Measurements from ENCODE around the gene SDR39U1. TPM values are rescaled to one million over a fixed set of nuclear protein-coding genes. Genes with fewer than 3 reads are reported as not detected.

Gene SDR39U1
- total and polyA plus RNA-seq, 2 donors from 2014 or later = 62.3 to 97.8 TPM

- H3K27me3 ChIP-seq (ENCODE audit: control insufficient read depth, insufficient read depth, low read length) = no peaks in the 10 kb centered on the region
- FAIRE-seq (no peak), DNase-seq (peak in 1 of 5 donors; percentile 32)
- peaks cover 3 to 10% (median 5%) of the 10 kb centered on the region in 3 donors for H3K4me1 ChIP-seq (ENCODE audit: control insufficient read depth in 2 of 3, insufficient read depth in 2 of 3, low read depth in 1 of 3, low read length in 3 of 3)
- intact Hi-C loops (cut with DNase I) = no loop called here
- TF ChIP-seq CTCF (IDR thresholded peaks at IDR 0.05; ENCODE audit: borderline replicate concordance, extremely low read depth, insufficient read depth) = no peak
- H3K9ac ChIP-seq (ENCODE audit: low read length in 3 of 3) = peak overlapping the region; percentile 38 to 96 (median 64)
- peak overlapping the region; percentile 85 to 95 (median 91) for H3K4me3 ChIP-seq (ENCODE audit: low read length in 3 of 3)
- peak overlapping the region in 1 of 2 donors; percentile 99 for H3K27ac ChIP-seq (ENCODE audit: low read depth in 2 of 2, low read length in 2 of 2)
- no peaks in the 10 kb centered on the region for H3K9me3 ChIP-seq (ENCODE audit: control insufficient read depth in 2 of 3, insufficient read depth in 1 of 3, low read length in 3 of 3)
- peaks cover 2 to 26% (median 19%) of the 10 kb centered on the region in 3 donors for H3K36me3 ChIP-seq (ENCODE audit: control insufficient read depth in 2 of 3, insufficient read depth in 3 of 3, low read length in 3 of 3)
Measured at GRCh38 chr14:24443053-24443665, 583 bp upstream of the SDR39U1 start.

GRCh38 chr14:24441904-24442239 lies 704 bp downstream of the SDR39U1 start:
- intact Hi-C loops (cut with DNase I) = no loop called here
- no peak for TF ChIP-seq CTCF (IDR thresholded peaks at IDR 0.05; ENCODE audit: borderline replicate concordance, extremely low read depth, insufficient read depth)
- H3K36me3 ChIP-seq (ENCODE audit: control insufficient read depth in 2 of 3, insufficient read depth in 3 of 3, low read length in 3 of 3) = peaks cover 6 to 37% (median 26%) of the 10 kb centered on the region in 3 donors
- H3K27ac ChIP-seq (ENCODE audit: low read depth in 2 of 2, low read length in 2 of 2) = peak overlapping the region; percentile 97 to 99
- no peak for FAIRE-seq
- H3K27me3 ChIP-seq (ENCODE audit: control insufficient read depth, insufficient read depth, low read length) = no peaks in the 10 kb centered on the region
- peak overlapping the region; percentile 85 to 95 (median 91) for H3K4me3 ChIP-seq (ENCODE audit: low read length in 3 of 3)
- no peaks in the 10 kb centered on the region for H3K9me3 ChIP-seq (ENCODE audit: control insufficient read depth in 2 of 3, insufficient read depth in 1 of 3, low read length in 3 of 3)
- peaks cover 3 to 10% (median 5%) of the 10 kb centered on the region in 3 donors for H3K4me1 ChIP-seq (ENCODE audit: control insufficient read depth in 2 of 3, insufficient read depth in 2 of 3, low read depth in 1 of 3, low read length in 3 of 3)
- DNase-seq = no peak
- peak overlapping the region; percentile 8 to 96 (median 64) for H3K9ac ChIP-seq (ENCODE audit: low read length in 3 of 3)

- peak overlapping the region in 1 of 2 donors; percentile 99 for H3K27ac ChIP-seq (ENCODE audit: low read depth in 2 of 2, low read length in 2 of 2)
- peak overlapping the region; percentile 8 to 96 (median 64) for H3K9ac ChIP-seq (ENCODE audit: low read length in 3 of 3)
- H3K9me3 ChIP-seq (ENCODE audit: control insufficient read depth in 2 of 3, insufficient read depth in 1 of 3, low read length in 3 of 3) = no peaks in the 10 kb centered on the region
- peaks cover 3 to 10% (median 5%) of the 10 kb centered on the region in 3 donors for H3K4me1 ChIP-seq (ENCODE audit: control insufficient read depth in 2 of 3, insufficient read depth in 2 of 3, low read depth in 1 of 3, low read length in 3 of 3)
- DNase-seq (peak in 1 of 5 donors; percentile 64), FAIRE-seq (no peak)
- no peak for TF ChIP-seq CTCF (IDR thresholded peaks at IDR 0.05; ENCODE audit: borderline replicate concordance, extremely low read depth, insufficient read depth)
- H3K36me3 ChIP-seq (ENCODE audit: control insufficient read depth in 2 of 3, insufficient read depth in 3 of 3, low read length in 3 of 3) = peaks cover 6 to 37% (median 26%) of the 10 kb centered on the region in 3 donors
- no peaks in the 10 kb centered on the region for H3K27me3 ChIP-seq (ENCODE audit: control insufficient read depth, insufficient read depth, low read length)
- intact Hi-C loops (cut with DNase I) = no loop called here
- H3K4me3 ChIP-seq (ENCODE audit: low read length in 3 of 3) = peak overlapping the region; percentile 85 to 95 (median 91)
Measured at GRCh38 chr14:24441485-24441884, 1.1 kb downstream of the SDR39U1 start.

All from kidney (tissue), 14 donors.